CD4-positive, alpha-beta T cell treated with Interleukin-15 for 4 hours (primary cell): ENCODE data around the gene PTGS2.

Experiments used
- DNase-seq: peaks from one replicate; pipeline ENCODE4 v3.0.0-alpha.2; 2020; ENCODE audit warnings: low spot score

The PTGS2 gene

DNA sequence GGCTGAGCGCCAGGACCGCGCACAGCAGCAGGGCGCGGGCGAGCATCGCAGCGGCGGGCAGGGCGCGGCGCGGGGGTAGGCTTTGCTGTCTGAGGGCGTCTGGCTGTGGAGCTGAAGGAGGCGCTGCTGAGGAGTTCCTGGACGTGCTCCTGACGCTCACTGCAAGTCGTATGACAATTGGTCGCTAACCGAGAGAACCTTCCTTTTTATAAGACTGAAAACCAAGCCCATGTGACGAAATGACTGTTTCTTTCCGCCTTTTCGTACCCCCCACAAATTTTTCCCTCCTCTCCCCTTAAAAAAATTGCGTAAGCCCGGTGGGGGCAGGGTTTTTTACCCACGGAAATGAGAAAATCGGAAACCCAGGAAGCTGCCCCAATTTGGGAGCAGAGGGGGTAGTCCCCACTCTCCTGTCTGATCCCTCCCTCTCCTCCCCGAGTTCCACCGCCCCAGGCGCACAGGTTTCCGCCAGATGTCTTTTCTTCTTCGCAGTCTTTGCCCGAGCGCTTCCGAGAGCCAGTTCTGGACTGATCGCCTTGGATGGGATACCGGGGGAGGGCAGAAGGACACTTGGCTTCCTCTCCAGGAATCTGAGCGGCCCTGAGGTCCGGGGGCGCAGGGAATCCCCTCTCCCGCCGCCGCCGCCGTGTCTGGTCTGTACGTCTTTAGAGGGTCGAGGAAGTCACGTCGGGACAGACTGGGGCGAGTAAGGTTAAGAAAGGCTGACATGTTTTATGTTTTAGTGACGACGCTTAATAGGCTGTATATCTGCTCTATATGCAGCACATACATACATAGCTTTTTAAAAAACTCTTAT lies at the start of gene PTGS2:
Gene PTGS2, minus strand, starts transcription at position 179 of the 817 bp plus-strand sequence. Its CDS starts 133 bp downstream, at position 46.
- peak; percentile 5 for DNase-seq

DNA sequence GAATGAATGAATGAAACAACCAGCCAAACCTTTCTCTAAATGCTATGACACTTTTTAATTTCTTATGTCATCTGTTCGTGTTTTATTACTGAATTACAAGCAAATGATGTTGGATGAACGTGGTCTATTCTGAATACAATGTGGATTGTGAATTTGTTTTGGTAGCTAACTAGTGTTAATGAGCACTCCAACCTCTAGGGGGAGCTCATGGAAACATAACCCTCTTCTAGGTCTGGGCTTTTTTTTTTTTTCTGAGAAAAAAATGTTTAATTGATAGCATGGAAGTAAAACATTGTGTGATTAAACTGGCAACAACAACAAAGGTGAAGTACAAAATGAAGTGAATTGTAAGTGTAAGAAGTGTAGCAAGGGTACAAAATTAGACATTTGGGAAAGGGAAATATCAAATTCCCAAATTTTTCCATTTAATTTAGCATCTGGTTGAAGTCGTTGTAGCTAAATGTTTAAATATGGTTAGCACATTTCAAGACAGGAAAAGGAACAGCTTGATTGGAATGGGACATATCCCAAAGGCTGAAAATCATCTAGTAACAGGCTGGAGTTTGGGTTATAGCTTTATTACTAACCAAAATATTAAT lies 42.6 kb upstream of the PTGS2 start:
- peak; percentile 6 for DNase-seq

DNA sequence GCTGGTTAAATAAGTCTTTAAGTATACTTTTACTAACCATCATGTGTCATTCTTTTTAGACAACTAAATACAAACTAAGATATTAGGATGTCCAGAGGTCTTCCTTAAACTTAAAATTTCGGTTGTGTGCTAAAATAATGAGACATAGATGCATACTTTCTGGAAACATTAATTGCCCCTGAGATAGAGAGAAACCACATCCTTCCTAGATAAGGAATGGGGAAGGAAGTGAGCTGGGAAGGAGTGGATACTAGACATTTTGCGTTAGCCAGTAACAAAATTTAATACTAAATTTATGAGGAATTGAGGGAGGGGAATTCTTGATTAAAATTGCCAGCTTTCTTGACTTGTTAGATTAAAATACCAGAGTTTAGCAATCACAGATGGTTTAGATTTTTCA lies 37.1 kb upstream of the PTGS2 start:
- no peak for DNase-seq

DNA sequence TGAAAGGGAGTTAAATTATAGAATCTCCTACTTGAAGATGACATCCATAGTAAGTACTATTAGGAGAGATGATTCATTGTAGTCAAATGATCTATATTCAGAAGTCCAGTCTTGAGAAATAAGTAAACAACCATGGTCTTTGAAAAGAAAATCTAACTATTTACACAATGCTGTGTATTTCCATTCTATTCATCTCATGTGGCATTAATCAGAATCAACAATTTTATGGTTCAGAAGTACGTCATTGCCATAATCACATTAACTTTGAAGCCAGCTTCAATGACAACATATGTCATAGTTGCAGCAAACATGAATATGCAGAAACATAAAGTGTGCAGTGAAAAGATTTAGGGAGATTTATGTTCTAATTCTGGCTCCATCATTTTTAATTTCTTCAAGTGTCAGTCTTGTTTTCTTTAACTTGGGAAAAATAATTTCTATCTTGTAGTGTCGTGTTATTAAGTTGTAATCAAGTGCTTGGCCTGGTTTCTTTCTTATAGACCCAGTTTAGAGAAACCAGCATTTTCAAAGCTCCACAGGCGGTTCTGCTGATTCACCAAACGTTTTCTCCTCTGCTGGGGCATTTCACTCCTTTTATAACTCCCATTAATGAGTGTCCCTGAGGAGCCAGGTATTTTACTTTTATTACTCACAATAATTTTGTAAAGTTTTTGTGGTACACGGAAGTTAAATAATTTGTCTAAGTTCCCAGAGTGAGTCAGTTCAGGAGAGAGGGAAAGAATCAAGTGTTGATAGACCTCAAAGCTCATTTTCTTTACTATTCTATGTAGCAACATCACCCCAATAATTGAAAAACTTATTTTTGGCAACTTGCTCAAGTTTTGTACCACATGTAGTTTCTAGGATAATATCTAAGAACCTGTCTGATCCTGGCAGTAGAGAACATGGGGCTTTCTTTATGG lies 35.9 kb upstream of the PTGS2 start:
- DNase-seq, result no peak

DNA sequence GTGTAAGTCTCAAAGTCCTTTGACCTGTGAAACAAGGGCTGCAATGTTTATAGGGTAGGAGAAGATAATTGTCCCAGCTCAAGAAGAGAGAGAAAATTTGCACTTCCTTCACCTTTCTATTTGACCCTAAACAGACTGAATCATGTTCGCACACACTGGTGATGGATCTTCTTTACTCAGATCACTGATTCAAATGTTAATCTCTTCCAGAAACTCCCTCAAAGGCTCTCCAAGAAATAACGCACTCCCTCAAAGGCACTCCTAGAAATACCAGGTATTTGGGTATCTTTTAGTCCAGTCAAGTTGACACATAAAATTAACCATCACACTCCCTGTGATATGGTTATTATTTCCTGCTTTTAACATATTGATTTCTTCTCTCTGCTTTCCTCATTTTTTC lies 30.5 kb upstream of the PTGS2 start:
- no peak for DNase-seq

DNA sequence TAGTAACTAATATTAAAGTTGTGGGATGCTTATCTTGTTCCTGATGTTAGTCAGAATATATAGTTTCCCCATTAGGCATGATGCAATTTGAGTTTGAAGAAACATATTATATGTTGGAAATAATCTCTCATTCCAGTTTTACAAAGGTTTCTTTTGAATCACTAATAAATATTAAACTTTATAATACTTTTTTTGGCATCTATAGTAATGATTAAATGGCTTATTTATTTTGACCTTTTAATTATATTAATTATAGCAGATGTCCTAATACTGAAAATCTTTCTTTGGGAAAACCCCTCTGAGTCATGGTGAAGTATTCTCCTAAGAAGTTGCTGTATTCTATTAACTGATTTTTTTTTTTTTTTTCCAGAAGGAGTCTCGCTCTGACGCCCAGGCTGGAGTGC lies 28.5 kb upstream of the PTGS2 start:
- no peak for DNase-seq

DNA sequence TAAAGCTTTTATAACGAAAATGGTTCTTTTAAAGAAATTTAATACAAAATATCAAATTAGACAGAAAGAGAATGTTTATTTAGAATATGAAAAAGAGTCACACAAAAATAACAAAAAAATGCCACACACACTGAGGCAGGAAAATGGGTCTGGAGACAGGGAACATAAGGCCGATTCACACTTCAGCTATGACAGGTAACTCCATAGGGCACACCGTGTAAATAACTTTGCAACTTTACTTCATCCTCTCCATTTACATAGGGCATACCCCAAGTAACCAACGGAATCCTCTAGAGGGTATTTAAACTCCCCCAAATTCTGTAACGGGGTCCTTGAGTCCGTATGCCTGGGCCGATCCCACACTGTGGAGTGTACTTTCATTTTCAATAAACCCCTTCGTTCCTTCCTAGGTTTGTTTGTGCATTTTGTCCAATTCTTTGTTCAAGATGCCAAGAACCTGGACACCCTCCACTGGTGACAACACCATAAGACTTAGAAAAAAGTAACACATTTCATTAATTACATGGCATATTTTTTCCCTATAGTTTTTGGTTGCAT lies 23.1 kb upstream of the PTGS2 start:
- DNase-seq, result no peak

DNA sequence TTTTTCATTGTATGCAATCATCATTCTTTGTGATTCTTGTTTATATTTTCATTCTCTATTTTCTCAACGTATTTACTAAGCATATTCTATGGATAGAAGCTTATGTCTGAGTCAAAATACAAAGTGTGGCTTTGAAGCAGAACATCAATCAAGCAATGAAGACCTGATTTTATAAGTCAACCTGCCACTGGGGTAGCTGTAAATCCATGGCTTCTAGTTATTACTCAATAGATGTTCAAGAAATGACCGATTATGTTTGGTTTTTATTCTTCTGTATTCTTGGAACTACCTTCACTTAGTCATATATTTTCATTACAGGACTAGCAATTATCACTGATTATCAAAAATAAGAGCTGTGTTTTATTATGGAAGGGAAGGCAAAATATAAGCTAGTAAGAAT lies 20.5 kb upstream of the PTGS2 start:
- DNase-seq, result no peak

DNA sequence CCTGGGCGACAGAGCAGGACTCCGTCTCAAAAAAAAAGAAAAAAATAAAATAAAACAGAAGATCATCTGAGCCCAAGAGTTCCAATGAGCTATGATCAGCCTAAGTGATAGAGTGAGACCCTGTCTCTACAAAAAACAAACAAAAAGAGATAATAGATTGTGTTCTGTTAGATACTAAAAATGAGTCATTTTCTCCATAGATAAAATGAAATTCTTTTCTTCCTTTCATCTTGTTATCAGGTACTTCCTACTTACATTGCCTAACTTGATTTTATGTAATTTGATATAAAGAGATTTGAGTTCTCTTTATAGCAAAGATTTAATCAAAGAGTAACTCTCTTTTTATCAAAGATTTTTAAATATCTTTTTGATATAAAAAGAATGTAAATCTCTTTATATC lies 19.3 kb upstream of the PTGS2 start:
- no peak for DNase-seq

DNA sequence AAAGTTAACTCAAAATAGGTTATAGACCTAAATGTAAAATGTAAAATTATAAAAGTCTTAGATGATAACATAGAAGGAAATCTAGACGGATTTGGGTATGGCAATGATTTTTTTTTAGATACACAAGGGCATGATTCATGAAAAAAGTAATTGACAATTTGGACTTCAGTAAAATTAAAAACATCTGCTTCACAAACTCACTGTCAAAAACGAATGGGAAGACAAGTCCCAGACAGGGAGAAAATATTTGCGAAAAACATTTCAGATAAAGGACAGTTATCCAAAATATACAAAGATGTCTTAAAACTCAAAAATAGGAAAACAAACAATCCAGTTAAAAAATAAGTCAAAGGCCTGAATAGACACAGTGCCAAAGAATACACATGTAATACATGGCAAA lies 9.7 kb upstream of the PTGS2 start:
- no peak for DNase-seq

DNA sequence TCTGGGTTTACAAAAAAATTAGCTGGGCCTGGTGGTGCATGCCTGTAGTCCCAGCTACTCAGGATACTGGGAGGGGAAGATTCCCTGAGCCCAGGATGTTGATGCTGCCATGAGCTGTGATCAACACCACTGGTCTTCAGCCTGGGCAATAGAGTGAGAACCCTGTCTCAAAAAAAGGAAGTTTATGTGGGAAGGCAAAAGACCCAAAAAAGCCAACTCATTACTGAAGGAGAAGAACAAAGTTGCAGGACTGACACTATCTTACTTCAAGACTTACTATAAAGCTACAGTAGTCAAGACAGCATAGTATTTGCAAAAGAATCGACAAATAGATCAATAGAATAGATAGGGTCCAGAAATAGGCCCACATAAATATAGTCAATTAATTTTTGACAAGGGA lies 9.2 kb upstream of the PTGS2 start:
- DNase-seq, result no peak

DNA sequence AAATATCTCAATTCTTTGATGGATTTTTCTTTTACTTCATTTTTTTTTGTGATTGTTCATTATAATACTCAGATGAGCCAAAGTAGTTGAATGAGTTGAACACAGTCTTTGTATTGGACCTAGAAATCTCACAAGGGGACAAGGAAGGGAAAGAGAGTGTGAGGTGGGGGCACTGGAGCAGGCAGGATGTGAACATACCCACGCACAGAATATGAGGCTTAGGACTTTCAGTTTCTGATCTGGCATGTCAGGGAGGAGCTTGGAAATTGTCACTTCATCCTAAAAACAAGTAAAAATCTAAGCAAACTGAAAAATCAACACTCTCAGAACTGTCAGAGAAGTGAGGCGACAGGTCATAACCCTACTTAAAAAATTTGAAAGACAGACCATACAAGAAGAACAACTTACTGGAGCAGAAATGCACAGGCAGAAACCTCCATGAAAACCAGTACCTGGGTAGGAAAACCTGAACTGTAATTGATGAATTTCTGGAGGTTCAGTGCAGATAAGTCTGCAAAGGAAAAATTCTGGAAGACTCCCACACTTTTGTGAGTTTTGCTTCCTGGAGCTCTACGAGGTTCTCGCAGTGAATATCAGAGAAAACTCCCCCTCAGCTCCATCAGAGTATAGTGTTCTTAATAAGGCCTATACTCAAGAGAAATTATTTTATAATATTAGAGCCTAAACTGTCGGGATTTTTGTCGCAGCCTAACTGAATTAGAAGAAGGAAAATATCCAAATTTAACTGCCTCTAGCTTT lies 3.6 kb upstream of the PTGS2 start:
- no peak for DNase-seq

DNA sequence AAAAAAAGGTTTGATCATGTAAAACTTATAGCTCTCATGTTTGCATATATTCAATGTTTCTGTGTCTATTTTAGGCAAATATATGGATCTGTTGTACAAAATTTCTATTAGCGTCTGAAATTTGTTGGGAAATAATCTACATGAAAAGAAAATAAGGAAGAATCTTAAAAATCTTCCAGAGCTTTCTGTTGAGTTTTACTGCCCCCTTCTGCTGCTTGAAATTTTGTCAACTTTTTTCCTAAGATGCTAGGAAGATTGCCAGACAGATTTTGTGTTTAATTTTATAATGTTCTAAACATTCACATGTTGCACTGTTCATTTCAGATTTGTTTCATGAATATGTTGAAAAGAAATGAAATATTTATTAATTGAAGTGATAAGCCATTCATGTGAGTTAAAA lies 2.5 kb upstream of the PTGS2 start:
- no peak for DNase-seq

DNA sequence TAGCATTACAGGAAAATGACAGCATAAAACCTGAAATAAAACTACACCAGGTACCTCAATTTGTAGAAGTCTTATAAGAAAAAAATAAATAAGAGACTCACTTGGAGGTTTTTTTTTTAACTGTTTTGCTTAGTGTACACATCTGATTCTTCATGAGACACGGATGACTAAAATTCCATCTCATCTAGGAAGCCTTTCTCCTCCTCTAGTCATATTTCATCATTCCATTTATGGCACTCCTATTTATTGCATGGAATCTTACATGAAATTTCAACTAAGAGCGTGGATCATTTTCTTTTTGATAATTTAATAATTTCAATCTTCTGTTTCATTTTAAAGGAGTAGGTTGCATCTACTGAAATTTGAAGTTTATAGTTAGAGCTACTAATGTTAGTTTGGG lies 1.6 kb upstream of the PTGS2 start:
- DNase-seq, result no peak

DNA sequence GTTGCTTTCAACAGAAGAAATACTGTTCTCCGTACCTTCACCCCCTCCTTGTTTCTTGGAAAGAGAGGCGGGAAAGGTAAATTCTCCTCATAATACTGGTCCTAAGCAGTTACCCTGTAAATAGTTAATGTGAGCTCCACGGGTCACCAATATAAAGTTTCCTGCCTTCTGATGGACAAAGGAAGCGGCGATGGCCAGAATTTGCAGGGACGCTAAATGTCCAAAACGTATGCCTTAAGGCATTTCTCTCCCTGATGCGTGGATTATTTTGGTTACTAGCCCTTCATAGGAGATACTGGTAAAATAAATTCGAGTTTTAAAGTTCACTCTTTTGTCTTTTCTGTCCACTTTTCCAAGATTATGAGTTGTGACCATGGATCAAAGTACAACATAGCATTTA lies 898 bp upstream of the PTGS2 start:
- no peak for DNase-seq

DNA sequence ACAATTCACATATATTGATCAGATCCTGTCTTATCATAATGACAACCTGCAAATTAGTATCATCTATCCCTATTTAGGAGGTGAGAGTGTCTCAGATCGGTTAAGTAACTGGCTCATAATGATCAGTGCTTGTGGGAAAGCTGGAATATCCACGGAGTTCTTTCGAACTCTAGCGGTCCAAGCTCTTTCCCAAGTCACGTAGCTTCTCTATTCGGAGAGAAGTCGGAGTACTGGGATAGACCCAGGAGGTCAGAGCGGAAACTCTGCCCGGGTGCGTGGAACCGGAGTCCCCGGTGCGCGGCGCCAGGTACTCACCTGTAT lies 339 bp downstream of the PTGS2 start:
- DNase-seq, result no peak

DNA sequence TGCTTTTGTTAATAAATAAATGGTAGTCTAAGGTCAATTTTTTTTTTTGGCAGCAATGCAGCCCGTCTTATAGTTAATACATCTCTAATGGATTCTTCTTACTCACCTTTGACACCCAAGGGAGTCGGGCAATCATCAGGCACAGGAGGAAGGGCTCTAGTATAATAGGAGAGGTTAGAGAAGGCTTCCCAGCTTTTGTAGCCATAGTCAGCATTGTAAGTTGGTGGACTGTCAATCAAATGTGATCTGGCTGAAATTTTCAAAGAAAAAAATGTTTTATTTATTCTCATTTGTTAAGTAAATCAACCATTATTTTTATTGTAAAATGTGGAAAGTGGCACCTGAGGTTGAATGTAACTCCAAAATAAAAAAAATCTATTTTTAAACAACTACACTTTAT lies 2.1 kb downstream of the PTGS2 start:
- no peak for DNase-seq

DNA sequence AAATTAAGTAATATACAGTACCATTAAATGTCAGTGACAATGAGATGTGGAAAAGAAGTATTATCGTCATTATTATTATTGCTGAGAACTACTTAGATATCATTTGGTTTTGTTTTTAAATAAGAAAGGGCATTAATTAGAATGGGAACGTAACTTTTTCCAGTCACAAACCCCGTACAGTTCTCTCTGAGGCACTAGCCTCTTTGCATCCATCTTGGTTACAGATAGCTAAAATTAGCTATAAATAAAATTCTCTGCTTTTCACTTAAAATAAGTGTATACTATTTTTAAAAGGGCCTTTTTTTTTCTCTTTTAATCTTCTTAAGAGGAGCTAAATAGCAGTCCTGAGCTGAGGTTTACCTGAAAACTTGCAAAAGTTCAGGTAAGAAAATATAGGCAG lies 7.6 kb downstream of the PTGS2 start:
- no peak for DNase-seq

DNA sequence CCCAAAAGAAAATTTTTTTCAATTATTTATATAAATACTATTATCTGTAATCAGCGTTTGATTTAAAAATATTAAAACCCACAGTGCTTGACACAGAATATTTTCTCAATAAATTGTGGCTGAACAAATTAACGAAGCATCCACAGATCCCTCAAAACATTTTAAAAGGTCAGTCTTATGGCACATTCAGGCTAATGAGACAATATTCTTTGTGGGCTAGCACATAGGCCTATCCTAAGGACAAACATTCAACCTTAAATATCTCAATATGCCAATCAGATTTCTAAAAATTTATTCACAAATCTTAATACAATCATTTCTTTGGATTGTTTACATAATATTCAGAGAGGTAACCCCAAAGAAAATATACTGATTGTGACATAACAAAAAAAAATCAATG lies 8.1 kb downstream of the PTGS2 start:
- DNase-seq, result no peak

DNA sequence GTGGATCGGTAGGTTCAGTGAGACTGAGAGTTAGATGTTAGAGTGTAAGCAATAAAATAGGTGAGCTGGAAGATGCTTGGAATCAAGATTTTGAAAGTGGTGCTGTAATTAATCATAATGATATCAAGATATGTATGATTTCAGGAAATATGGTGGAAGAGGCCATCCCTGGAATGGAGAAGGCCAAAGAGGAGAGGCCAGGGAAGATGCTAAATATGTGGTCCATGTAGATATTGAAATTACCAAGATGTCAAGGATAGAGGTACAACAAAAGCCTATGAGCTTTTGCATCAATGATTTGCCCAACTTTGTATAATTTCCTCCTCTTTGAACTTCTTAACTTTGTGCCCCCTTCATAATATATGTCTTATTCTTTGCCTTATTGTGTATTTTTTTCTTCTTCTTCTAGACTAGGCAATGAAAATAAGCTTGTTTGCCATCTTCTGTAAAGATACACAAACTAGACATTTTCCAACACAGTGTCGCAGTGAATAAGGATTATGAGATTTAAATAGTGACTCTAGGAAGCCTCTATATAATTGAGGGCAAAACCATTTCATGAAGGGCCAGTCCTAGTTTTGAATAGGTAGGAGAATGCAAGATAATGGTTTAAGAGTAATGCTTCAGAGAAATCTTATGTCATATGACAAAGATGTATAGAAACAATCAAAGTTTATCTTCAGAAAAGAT lies 8.9 kb downstream of the PTGS2 start:
- no peak for DNase-seq
